Activated CD4-positive, alpha-beta memory T cell treated with anti-CD3 and anti-CD28 coated beads for 36 hours (primary cell): ENCODE data around the gene PCDHGA5. TPM values are rescaled to one million over a fixed set of nuclear protein-coding genes. Genes with fewer than 3 reads are reported as not detected.
"Not testable (repeated sequence)": the region's sequence is repeated elsewhere in the genome, so short reads cannot be mapped to it uniquely, and the experiment has no call there.

Experiments used
- CTCF ChIA-PET: fragments of 350-600 bp; sonication (Branson Sonifier 250); formaldehyde crosslinking; loops from one replicate; lab custom pipeline; 2021; ENCODE audit warnings: antibody characterized with exemption, inconsistent platforms; lab: Charles Lee
- POLR2A ChIA-PET: fragments of 350-600 bp; sonication (Branson Sonifier 250); formaldehyde crosslinking; loops from one replicate; lab custom pipeline; 2021; ENCODE audit warnings: antibody characterized with exemption; lab: Charles Lee
- DNase-seq: peaks from one replicate; pipeline ENCODE4 v3.0.0-alpha.2; 2020
- H3K27ac Mint-ChIP-seq: one replicate; pipeline ENCODE4 v1.8.0; 2021; ENCODE audit warnings: mixed read lengths
- H3K27me3 Mint-ChIP-seq: one replicate; pipeline ENCODE4 v1.8.0; 2021; ENCODE audit warnings: mixed read lengths
- H3K36me3 Mint-ChIP-seq: one replicate; pipeline ENCODE4 v1.8.0; 2021; ENCODE audit warnings: mixed read lengths
- H3K4me1 Mint-ChIP-seq: one replicate; pipeline ENCODE4 v1.8.0; 2021; ENCODE audit warnings: low read depth, mixed read lengths
- H3K4me3 Mint-ChIP-seq: one replicate; pipeline ENCODE4 v1.8.0; 2021; ENCODE audit warnings: mild to moderate bottlenecking, mixed read lengths
- H3K9me3 Mint-ChIP-seq: one replicate; pipeline ENCODE4 v1.8.0; 2021; ENCODE audit warnings: mixed read lengths
- intact Hi-C: fragments of 100-400 bp; cut with micrococcal nuclease; formaldehyde crosslinking; loops from one replicate; pipeline ENCODE4 v1.15.1; 2023
- total RNA-seq, 2 experiments: library from RNA; stranded (reverse); gene quantifications; one replicate each; pipeline ENCODE4 v1.2.3, GENCODE V29; 2021

Gene PCDHGA5
- total RNA-seq, 2 experiments from 2014 or later: not detected

GRCh38 chr5:141407790-141408505 lies 44.0 kb downstream of the PCDHGA5 start, which contains the start of gene PCDHGB6:
TSS of gene PCDHGB6 (plus strand) at chr5:141408021. CDS start at chr5:141408203, 182 bp downstream.
- peak within 1 kb of the TSS; percentile 34 for H3K4me3 Mint-ChIP-seq
- H3K27me3 Mint-ChIP-seq: peaks cover 60% of the 10 kb centered on the region
- peak; percentile 53 for DNase-seq
- H3K9me3 Mint-ChIP-seq: peaks cover 28% of the 10 kb centered on the region
- intact Hi-C loops, H3K4me1 Mint-ChIP-seq, H3K27ac Mint-ChIP-seq, POLR2A ChIA-PET: not testable (repeated sequence)
- H3K36me3 Mint-ChIP-seq: peaks cover 22% of the 10 kb centered on the region
- CTCF ChIA-PET: interaction anchor here (0.7 to 1.4 kb wide), 6 partner anchors 34 to 156 kb away, joined by 3 to 6 read pairs (median 4); partner anchors contain the start of gene PCDHGA6

- Mint-ChIP-seq H3K4me1 (peaks cover 15% of the 10 kb centered on the region), H3K36me3 (peaks cover 18% of the 10 kb centered on the region), H3K4me3 (no peak overlapping the region), H3K27me3 (peaks cover 59% of the 10 kb centered on the region), H3K27ac (no peak overlapping the region), H3K9me3 (peaks cover 27% of the 10 kb centered on the region)
- DNase-seq: no peak
- intact Hi-C loops: loop anchor here (5.0 to 10.0 kb wide), 2 partner anchors 45 to 103 kb away; partner anchors contain the start of gene PCDHGA5
- POLR2A ChIA-PET: no interaction called here
- CTCF ChIA-PET: no interaction called here
These were observed 45.8 kb downstream of the PCDHGA5 start for GRCh38 chr5:141409598-141410306.

- Mint-ChIP-seq H3K4me3 (no peak overlapping the region), H3K27me3 (peaks cover 61% of the 10 kb centered on the region), H3K36me3 (peaks cover 19% of the 10 kb centered on the region), H3K27ac (no peak overlapping the region), H3K4me1 (peaks cover 18% of the 10 kb centered on the region), H3K9me3 (peaks cover 25% of the 10 kb centered on the region)
- no peak for DNase-seq
- ChIA-PET CTCF (interaction anchor here (2.4 to 3.2 kb wide), 3 partner anchors 91 to 152 kb away, joined by 10 to 29 read pairs (median 23); partner anchors contain the start of gene TAF7), POLR2A (no interaction called here)
- intact Hi-C loops: loop anchor here (5.0 to 10.0 kb wide), 2 partner anchors 47 to 101 kb away; partner anchors contain the start of gene PCDHGA5
These were observed 47.6 kb downstream of the PCDHGA5 start for GRCh38 chr5:141411575-141411974.

- Mint-ChIP-seq H3K36me3 (peaks cover 25% of the 10 kb centered on the region), H3K9me3 (peaks cover 23% of the 10 kb centered on the region), H3K4me3 (peak within 1 kb of the TSS; percentile 66), H3K4me1 (peaks cover 18% of the 10 kb centered on the region), H3K27ac (no peak within 1 kb of the TSS), H3K27me3 (peaks cover 61% of the 10 kb centered on the region)
- peak; percentile 69 for DNase-seq
- ChIA-PET CTCF (interaction anchor here (0.6 to 3.3 kb wide), 32 partner anchors 8 to 236 kb away, joined by 3 to 59 read pairs (median 4); partner anchors contain the start of genes PCDHB10, PCDHB8, PCDHGA11 and PCDHGA12), POLR2A (no interaction called here)
- intact Hi-C loops: loop anchor here (2.0 to 10.0 kb wide), 4 partner anchors 48 to 146 kb away; partner anchors contain the start of gene PCDHGA5
These were observed 49.0 kb downstream of the PCDHGA5 start, which contains the start of gene PCDHGA10 for GRCh38 chr5:141412854-141413539. TSS of gene PCDHGA10 (plus strand) at chr5:141412987. CDS start at chr5:141413176, 189 bp downstream.

GRCh38 chr5:141413540-141414069 lies 49.6 kb downstream of the PCDHGA5 start:
- ChIA-PET CTCF (interaction anchor here (0.6 to 3.3 kb wide), 28 partner anchors 8 to 221 kb away, joined by 3 to 59 read pairs (median 5); partner anchors contain the start of genes PCDHB10, PCDHGA11, PCDHGA12 and PCDHGA6), POLR2A (no interaction called here)
- intact Hi-C loops: loop anchor here (2.0 to 10.0 kb wide), 4 partner anchors 49 to 145 kb away; partner anchors contain the start of gene PCDHGA5
- peak overlapping the region; percentile 66 for H3K4me3 Mint-ChIP-seq
- no peak for DNase-seq
- peaks cover 15% of the 10 kb centered on the region for H3K4me1 Mint-ChIP-seq
- peaks cover 27% of the 10 kb centered on the region for H3K9me3 Mint-ChIP-seq
- H3K27ac Mint-ChIP-seq: no peak overlapping the region
- peaks cover 28% of the 10 kb centered on the region for H3K36me3 Mint-ChIP-seq
- peaks cover 62% of the 10 kb centered on the region for H3K27me3 Mint-ChIP-seq

- intact Hi-C loops: loop anchor here (5.0 to 10.0 kb wide), 2 partner anchors 50 to 98 kb away; partner anchors contain the start of gene PCDHGA5
- H3K9me3 Mint-ChIP-seq: peaks cover 25% of the 10 kb centered on the region
- H3K4me3 Mint-ChIP-seq, DNase-seq, H3K27ac Mint-ChIP-seq, POLR2A ChIA-PET: not testable (repeated sequence)
- peaks cover 26% of the 10 kb centered on the region for H3K36me3 Mint-ChIP-seq
- H3K27me3 Mint-ChIP-seq: peaks cover 62% of the 10 kb centered on the region
- CTCF ChIA-PET: interaction anchor here (0.6 to 3.3 kb wide), 9 partner anchors 15 to 149 kb away, joined by 3 to 59 read pairs (median 13); partner anchors contain the start of genes PCDHGA12, PCDHGB3 and PCDHGB5
- peaks cover 15% of the 10 kb centered on the region for H3K4me1 Mint-ChIP-seq
These were observed 50.7 kb downstream of the PCDHGA5 start for GRCh38 chr5:141414548-141415274.

GRCh38 chr5:141415275-141415618 lies 51.3 kb downstream of the PCDHGA5 start:
- intact Hi-C loops: loop anchor here (10.0 kb wide), 1 partner anchor 50 kb away; the partner anchor contains the start of gene PCDHGA5
- POLR2A ChIA-PET, H3K4me3 Mint-ChIP-seq, H3K27ac Mint-ChIP-seq, DNase-seq: not testable (repeated sequence)
- CTCF ChIA-PET: interaction anchor here (1.3 to 3.1 kb wide), 2 partner anchors 15 to 97 kb away, joined by 4 to 32 read pairs; partner anchors contain the start of gene PCDHGA12
- Mint-ChIP-seq H3K27me3 (peaks cover 64% of the 10 kb centered on the region), H3K4me1 (peaks cover 15% of the 10 kb centered on the region), H3K36me3 (peaks cover 28% of the 10 kb centered on the region), H3K9me3 (peaks cover 27% of the 10 kb centered on the region)

Other genes starting within 250 kb of the PCDHGA5 start
- not detected for gene PCDHB4, start 242.3 kb upstream of the PCDHGA5 start, total RNA-seq
- not detected for gene PCDHB5, start 229.0 kb upstream of the PCDHGA5 start, total RNA-seq
- not detected for gene PCDHB6, start 214.1 kb upstream of the PCDHGA5 start, total RNA-seq
- not detected for gene PCDHB7, start 191.5 kb upstream of the PCDHGA5 start, total RNA-seq
- gene PCDHB8, start 186.4 kb upstream of the PCDHGA5 start, total RNA-seq: not detected
- gene PCDHB16, start 181.8 kb upstream of the PCDHGA5 start, total RNA-seq: not detected
- gene PCDHB9, start 177.0 kb upstream of the PCDHGA5 start, total RNA-seq: not detected
- gene PCDHB10, start 171.8 kb upstream of the PCDHGA5 start, total RNA-seq: not detected
- not detected for gene PCDHB11, start 164.5 kb upstream of the PCDHGA5 start, total RNA-seq
- gene PCDHB12, start 155.4 kb upstream of the PCDHGA5 start, total RNA-seq: not detected
- gene PCDHB13, start 150.2 kb upstream of the PCDHGA5 start, total RNA-seq: not detected
- gene PCDHB14, start 140.8 kb upstream of the PCDHGA5 start, total RNA-seq: not detected
- not detected for gene PCDHB15, start 118.8 kb upstream of the PCDHGA5 start, total RNA-seq
- under 1 TPM; 0.19 to 0.31 TPM for gene SLC25A2, start 60.1 kb upstream of the PCDHGA5 start, total RNA-seq
- 10 to 100 TPM; 54.6 to 55.5 TPM for gene TAF7, start 43.4 kb upstream of the PCDHGA5 start, total RNA-seq
- gene PCDHGA1, start 33.6 kb upstream of the PCDHGA5 start, total RNA-seq: not detected
- not detected for gene PCDHGA2, start 25.4 kb upstream of the PCDHGA5 start, total RNA-seq
- gene PCDHGA3, start 20.3 kb upstream of the PCDHGA5 start, total RNA-seq: not detected
- gene PCDHGB1, start 14.1 kb upstream of the PCDHGA5 start, total RNA-seq: not detected
- under 1 TPM; 0.07 to 0.12 TPM for gene PCDHGA4, start 9.1 kb upstream of the PCDHGA5 start, total RNA-seq
- gene PCDHGB2, start 4.2 kb upstream of the PCDHGA5 start, total RNA-seq: under 1 TPM; 0.10 to 0.19 TPM
- gene PCDHGB3, start 6.1 kb downstream of the PCDHGA5 start, total RNA-seq: under 1 TPM in 1 of 2 experiments, not detected in 1; 0.10 TPM
- gene PCDHGA6, start 9.7 kb downstream of the PCDHGA5 start, total RNA-seq: under 1 TPM; 0.05 to 0.10 TPM
- gene PCDHGA7, start 18.6 kb downstream of the PCDHGA5 start, total RNA-seq: under 1 TPM in 1 of 2 experiments, not detected in 1; 0.07 TPM
- gene PCDHGB4, start 23.5 kb downstream of the PCDHGA5 start, total RNA-seq: under 1 TPM in 1 of 2 experiments, not detected in 1; 0.07 TPM
- not detected for gene PCDHGA8, start 28.5 kb downstream of the PCDHGA5 start, total RNA-seq
- gene PCDHGB5, start 33.8 kb downstream of the PCDHGA5 start, total RNA-seq: under 1 TPM; 0.12 to 0.15 TPM
- gene PCDHGA9, start 38.6 kb downstream of the PCDHGA5 start, total RNA-seq: under 1 TPM in 1 of 2 experiments, not detected in 1; 0.10 TPM
- under 1 TPM in 1 of 2 experiments, not detected in 1; 0.07 TPM for gene PCDHGB6, start 43.9 kb downstream of the PCDHGA5 start, total RNA-seq
- gene PCDHGA10, start 48.8 kb downstream of the PCDHGA5 start, total RNA-seq: under 1 TPM; 0.07 to 0.10 TPM
- under 1 TPM in 1 of 2 experiments, not detected in 1; 0.07 TPM for gene PCDHGB7, start 53.5 kb downstream of the PCDHGA5 start, total RNA-seq
- gene PCDHGA11, start 56.9 kb downstream of the PCDHGA5 start, total RNA-seq: under 1 TPM in 1 of 2 experiments, not detected in 1; 0.05 TPM
- gene PCDHGA12, start 66.3 kb downstream of the PCDHGA5 start, total RNA-seq: under 1 TPM in 1 of 2 experiments, not detected in 1; 0.07 TPM
- gene PCDHGC3, start 111.8 kb downstream of the PCDHGA5 start, total RNA-seq: not detected
- gene PCDHGC4, start 120.9 kb downstream of the PCDHGA5 start, total RNA-seq: not detected
- not detected for gene PCDHGC5, start 124.9 kb downstream of the PCDHGA5 start, total RNA-seq